Osteocyte (in vitro differentiated cells): ENCODE measurements around the gene CFAP46. TPM values are rescaled to one million over a fixed set of nuclear protein-coding genes. Genes with fewer than 3 reads are reported as not detected.

Experiments used
- DNase-seq: peaks from one replicate; pipeline ENCODE4 v3.0.0; 2021; ENCODE audit warnings: mixed read lengths; ENCODE audit not compliant: unreplicated experiment; ENCODE audit errors: extremely low spot score
- H3K27ac Mint-ChIP-seq: one replicate; pipeline ENCODE4 v1.8.0; 2021; ENCODE audit warnings: mild to moderate bottlenecking, mixed read lengths; ENCODE audit not compliant: unreplicated experiment
- H3K27me3 Mint-ChIP-seq: one replicate; pipeline ENCODE4 v1.8.0; 2021; ENCODE audit warnings: mixed read lengths; ENCODE audit not compliant: unreplicated experiment
- H3K36me3 Mint-ChIP-seq: one replicate; pipeline ENCODE4 v1.8.0; 2021; ENCODE audit warnings: mixed read lengths; ENCODE audit not compliant: unreplicated experiment
- H3K4me1 Mint-ChIP-seq: one replicate; pipeline ENCODE4 v1.8.0; 2021; ENCODE audit warnings: mixed read lengths; ENCODE audit not compliant: unreplicated experiment
- H3K4me3 Mint-ChIP-seq: one replicate; pipeline ENCODE4 v1.8.0; 2021; ENCODE audit warnings: mild to moderate bottlenecking, moderate library complexity, mixed read lengths; ENCODE audit not compliant: unreplicated experiment
- H3K9me3 Mint-ChIP-seq: one replicate; pipeline ENCODE4 v1.8.0; 2021; ENCODE audit warnings: mixed read lengths; ENCODE audit not compliant: unreplicated experiment
- CTCF ChIP-seq: fragments of 200-600 bp; sonication (generic); IDR thresholded peaks from 2 replicates; pipeline ENCODE4 v1.5.0; 2021; ENCODE audit warnings: antibody characterized with exemption, mild to moderate bottlenecking, moderate library complexity
- total RNA-seq: library from RNA; stranded (reverse); gene quantifications from 2 replicates; pipeline ENCODE4 v1.2.1, GENCODE V29; 2021

Gene CFAP46
- total RNA-seq, 1 donor from 2014 or later, result 0.56 TPM

DNA sequence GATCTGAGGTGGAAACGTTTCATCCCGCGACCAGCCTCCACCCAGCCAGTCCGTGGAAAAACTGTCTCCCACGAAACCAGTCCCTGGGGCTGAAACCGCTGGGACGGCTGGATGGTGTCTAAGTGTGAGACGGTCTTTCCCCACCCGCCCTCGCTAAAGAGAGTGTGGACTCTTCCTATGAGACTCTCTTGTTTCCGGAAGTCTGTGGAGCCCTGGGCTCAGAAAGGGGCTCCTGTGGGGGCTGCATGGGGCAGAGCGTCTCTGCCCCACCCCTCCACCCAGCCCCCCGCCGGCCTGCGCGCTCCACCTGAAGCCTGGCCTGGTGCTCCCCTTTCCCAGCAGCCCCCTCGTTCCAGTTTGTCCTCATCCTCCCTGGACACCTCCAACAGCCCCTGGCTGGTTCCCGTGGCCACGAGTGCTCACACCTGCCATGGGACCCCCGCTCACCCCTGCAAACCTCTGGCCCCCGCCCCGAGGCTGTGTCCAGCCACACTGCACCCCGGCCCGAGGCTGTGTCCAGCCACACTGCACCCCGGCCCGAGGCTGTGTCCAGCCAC lies 28.7 kb downstream of the CFAP46 start:
- H3K36me3 Mint-ChIP-seq, result no peaks in the 10 kb centered on the region
- DNase-seq, result no peak
- no peak for TF ChIP-seq CTCF
- no peak overlapping the region for H3K27ac Mint-ChIP-seq
- no peak overlapping the region for H3K4me3 Mint-ChIP-seq
- no peaks in the 10 kb centered on the region for H3K9me3 Mint-ChIP-seq
- H3K27me3 Mint-ChIP-seq, result no peaks in the 10 kb centered on the region
- no peaks in the 10 kb centered on the region for H3K4me1 Mint-ChIP-seq

DNA sequence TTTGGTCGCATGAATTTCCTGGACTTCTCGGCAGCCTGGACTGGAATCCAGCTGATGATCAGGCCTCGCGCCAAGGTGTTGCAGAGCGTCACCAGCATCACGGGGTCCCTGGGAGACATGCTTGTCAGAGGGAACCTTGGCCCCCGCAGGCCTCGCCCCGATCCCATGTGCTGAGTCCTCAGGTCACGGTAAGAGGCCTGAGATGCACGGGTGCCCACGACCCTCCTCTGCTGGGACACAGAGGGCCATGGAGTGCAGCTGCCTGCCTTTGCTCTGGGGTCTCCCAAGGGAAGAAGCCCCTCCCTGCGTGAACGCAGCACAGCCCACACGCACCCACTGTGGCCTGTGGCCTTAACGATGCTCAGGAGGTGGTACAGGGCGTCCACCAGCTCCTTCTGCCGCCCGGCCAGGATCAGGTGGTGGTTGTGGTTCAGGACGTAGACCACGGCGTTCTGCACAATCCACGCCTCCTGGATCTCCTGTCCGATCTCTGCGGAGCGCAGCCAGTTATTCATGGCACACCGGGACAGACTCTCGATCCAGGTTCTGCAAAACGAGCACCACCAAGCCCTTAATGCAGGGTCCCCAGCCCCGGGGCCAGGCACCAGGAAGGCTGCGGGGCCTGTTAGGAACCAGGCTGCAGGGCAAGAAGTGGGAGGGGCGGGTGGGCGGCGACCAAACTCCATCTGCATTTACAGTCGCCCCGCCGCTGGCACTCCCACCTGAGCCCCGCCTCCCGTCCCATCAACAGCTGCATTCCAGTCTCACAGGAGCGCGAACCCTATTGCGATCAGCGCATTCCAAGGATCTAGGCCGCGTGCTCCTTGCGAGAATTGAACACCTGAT lies 29.4 kb downstream of the CFAP46 start:
- Mint-ChIP-seq H3K9me3 (no peaks in the 10 kb centered on the region), H3K27me3 (no peaks in the 10 kb centered on the region), H3K4me1 (no peaks in the 10 kb centered on the region), H3K27ac (no peak overlapping the region), H3K36me3 (no peaks in the 10 kb centered on the region), H3K4me3 (no peak overlapping the region)
- TF ChIP-seq CTCF, result no peak
- DNase-seq, result no peak

DNA sequence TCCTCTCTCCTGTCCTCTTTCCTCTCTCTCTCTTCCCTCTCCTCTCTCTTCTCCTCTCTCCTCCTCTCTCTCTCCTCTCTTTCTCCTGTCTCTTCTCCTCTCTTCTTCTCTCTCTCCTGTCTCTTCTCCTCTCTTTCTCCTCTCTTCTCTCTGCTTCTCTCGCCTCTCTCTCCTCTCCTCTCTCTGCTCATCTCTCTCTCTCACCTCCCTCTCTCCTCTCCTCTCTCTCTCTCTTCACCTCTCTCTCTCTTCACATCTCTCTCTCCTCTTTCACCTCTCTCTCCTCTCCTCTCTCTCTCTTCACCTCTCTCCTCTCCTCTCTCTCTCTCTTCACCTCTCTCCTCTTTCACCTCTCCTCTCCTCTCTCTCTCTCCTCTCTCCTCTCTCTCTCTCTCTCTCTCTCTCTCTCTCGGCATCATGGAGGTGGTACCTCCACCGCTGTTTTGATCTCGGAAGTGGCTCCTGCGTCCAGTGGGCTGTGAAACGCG lies 30.1 kb downstream of the CFAP46 start:
- no peaks in the 10 kb centered on the region for H3K9me3 Mint-ChIP-seq
- H3K4me1 Mint-ChIP-seq, result no peaks in the 10 kb centered on the region
- H3K4me3 Mint-ChIP-seq, result no peak overlapping the region
- no peaks in the 10 kb centered on the region for H3K36me3 Mint-ChIP-seq
- H3K27me3 Mint-ChIP-seq, result no peaks in the 10 kb centered on the region
- no peak for TF ChIP-seq CTCF
- no peak for DNase-seq
- no peak overlapping the region for H3K27ac Mint-ChIP-seq

- no peak overlapping the region for H3K4me3 Mint-ChIP-seq
- H3K36me3 Mint-ChIP-seq, result no peaks in the 10 kb centered on the region
- no peaks in the 10 kb centered on the region for H3K27me3 Mint-ChIP-seq
- H3K4me1 Mint-ChIP-seq, result no peaks in the 10 kb centered on the region
- no peak for TF ChIP-seq CTCF
- H3K9me3 Mint-ChIP-seq, result no peaks in the 10 kb centered on the region
- no peak for DNase-seq
- H3K27ac Mint-ChIP-seq, result no peak overlapping the region
Measured at GRCh38 chr10:132911786-132912097, 30.6 kb downstream of the CFAP46 start.

DNA sequence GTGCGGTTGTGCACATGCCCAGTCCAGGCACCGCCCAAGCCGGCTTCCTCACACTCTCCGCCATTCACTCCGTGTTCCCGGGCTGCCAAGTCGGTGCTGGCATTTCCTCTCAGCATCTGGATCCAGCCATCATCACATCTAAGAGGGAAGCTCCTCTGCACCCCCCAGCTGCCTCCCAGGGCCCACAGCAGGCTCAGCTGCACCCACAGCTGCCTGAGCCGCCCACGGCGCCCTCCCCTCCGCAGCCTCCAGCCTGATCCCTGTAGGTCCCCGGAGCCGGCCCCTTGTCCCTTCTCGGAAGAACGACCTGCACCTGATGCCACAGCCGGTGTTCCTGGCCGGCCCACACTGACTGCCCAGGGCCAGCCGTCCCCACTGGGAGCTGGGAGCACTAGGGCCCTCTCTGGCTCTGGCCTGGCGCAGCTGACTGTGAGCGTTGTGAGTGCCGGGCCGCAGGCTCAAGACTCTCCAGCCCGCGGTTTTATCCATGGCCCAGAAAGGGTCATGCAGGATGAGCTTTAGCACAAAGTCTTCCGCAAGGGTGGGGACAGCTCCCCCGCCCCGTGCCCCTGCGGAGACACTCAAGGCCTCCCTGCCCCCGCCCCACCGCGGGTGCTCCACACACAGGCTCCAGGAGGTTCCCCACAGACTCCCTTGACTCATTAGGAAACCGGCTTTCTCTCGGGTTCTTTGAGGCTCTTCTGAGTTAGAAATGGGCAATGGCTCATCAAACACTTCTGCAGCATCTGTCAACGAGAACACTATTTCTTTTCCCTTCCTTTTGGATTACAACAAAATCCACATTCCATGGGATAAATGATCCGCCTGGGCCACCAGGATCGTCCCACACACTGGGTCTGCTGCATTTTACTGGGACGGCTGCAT lies 31.2 kb downstream of the CFAP46 start:
- Mint-ChIP-seq H3K4me1 (no peaks in the 10 kb centered on the region), H3K36me3 (no peaks in the 10 kb centered on the region), H3K27ac (no peak overlapping the region), H3K27me3 (no peaks in the 10 kb centered on the region), H3K4me3 (no peak overlapping the region), H3K9me3 (no peaks in the 10 kb centered on the region)
- no peak for DNase-seq
- TF ChIP-seq CTCF, result no peak
